Esophagus squamous epithelium (tissue), 4 donors: ENCODE data around the gene ZFPM1.

Experiments used
- POLR2A ChIP-seq, 4 donors: fragments of 450-650 bp; IDR thresholded peaks; one replicate each; pipeline ENCODE4 v1.6.1; 2017; ENCODE audit warnings: antibody characterized with exemption in 4 of 4, mild to moderate bottlenecking in 4 of 4, moderate library complexity in 3 of 4
- TF ChIP-seq, protein P1 (sequence below), 6 experiments: fragments of 450-650 bp in 4 of 6; fragments of 200-600 bp in 2 of 6; sonication (generic) in 2 of 6; IDR thresholded peaks; one replicate each; pipeline ENCODE4 v1.5.1; 2016 to 2019; ENCODE audit warnings: antibody characterized with exemption in 6 of 6, mild to moderate bottlenecking in 4 of 6, moderate library complexity in 4 of 6

- TF ChIP-seq, protein P1, sequence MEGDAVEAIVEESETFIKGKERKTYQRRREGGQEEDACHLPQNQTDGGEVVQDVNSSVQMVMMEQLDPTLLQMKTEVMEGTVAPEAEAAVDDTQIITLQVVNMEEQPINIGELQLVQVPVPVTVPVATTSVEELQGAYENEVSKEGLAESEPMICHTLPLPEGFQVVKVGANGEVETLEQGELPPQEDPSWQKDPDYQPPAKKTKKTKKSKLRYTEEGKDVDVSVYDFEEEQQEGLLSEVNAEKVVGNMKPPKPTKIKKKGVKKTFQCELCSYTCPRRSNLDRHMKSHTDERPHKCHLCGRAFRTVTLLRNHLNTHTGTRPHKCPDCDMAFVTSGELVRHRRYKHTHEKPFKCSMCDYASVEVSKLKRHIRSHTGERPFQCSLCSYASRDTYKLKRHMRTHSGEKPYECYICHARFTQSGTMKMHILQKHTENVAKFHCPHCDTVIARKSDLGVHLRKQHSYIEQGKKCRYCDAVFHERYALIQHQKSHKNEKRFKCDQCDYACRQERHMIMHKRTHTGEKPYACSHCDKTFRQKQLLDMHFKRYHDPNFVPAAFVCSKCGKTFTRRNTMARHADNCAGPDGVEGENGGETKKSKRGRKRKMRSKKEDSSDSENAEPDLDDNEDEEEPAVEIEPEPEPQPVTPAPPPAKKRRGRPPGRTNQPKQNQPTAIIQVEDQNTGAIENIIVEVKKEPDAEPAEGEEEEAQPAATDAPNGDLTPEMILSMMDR (IDR thresholded peaks at IDR 0.05), result no peak
- TF ChIP-seq POLR2A (IDR thresholded peaks at IDR 0.05), result no peak
Observed at GRCh38 chr16:88463411-88463810, 10.3 kb downstream of the ZFPM1 start.
